GM23338 (cell line): Measurements from ENCODE around the gene KIAA1328. TPM values are rescaled to one million over a fixed set of nuclear protein-coding genes. Genes with fewer than 3 reads are reported as not detected.
A peak's percentile ranks its signal among the peaks of the same experiment; 100 is the strongest.

ENCODE experiments used
- ATAC-seq: fragments of 200-7000 bp; cut with Tn5 transposase; 3 replicates; pipeline ENCODE4 v1.9.1; 2020
- DNase-seq: peaks from one replicate; pipeline ENCODE4 v3.0.0-alpha.2; 2015; ENCODE audit warnings: low spot score
- H2AFZ ChIP-seq: fragments of 200-600 bp; sonication (generic); 2 replicates; pipeline ENCODE4 v1.8.0; 2016; ENCODE audit warnings: antibody characterized with exemption, mild to moderate bottlenecking, moderate library complexity
- H3F3A ChIP-seq: fragments of 200-600 bp; sonication (generic); replicated peaks from 2 replicates; pipeline ENCODE4 v1.8.0; 2017; ENCODE audit warnings: antibody characterized with exemption, mixed run types, low read depth
- H3K27ac ChIP-seq: fragments of 200-600 bp; sonication (generic); 2 replicates; pipeline ENCODE4 v1.6.1; 2016; ENCODE audit warnings: low read depth
- H3K27me3 ChIP-seq: fragments of 200-600 bp; sonication (generic); 2 replicates; pipeline ENCODE4 v1.8.0; 2016; ENCODE audit warnings: mild to moderate bottlenecking, mixed run types, moderate library complexity; ENCODE audit not compliant: insufficient read depth
- H3K36me3 ChIP-seq: fragments of 200-600 bp; sonication (generic); 2 replicates; pipeline ENCODE4 v1.8.0; 2016; ENCODE audit warnings: mild to moderate bottlenecking; ENCODE audit not compliant: insufficient read depth
- H3K4me1 ChIP-seq: fragments of 200-600 bp; sonication (generic); 2 replicates; pipeline ENCODE4 v1.8.0; 2016; ENCODE audit warnings: mild to moderate bottlenecking, moderate library complexity; ENCODE audit not compliant: insufficient read depth
- H3K4me2 ChIP-seq: fragments of 200-600 bp; sonication (generic); 2 replicates; pipeline ENCODE4 v1.7.1; 2017; ENCODE audit warnings: mixed run types
- H3K4me3 ChIP-seq: fragments of 200-600 bp; sonication (generic); 2 replicates; pipeline ENCODE4 v1.6.1; 2016; ENCODE audit warnings: mixed run types
- H3K79me2 ChIP-seq: fragments of 200-600 bp; sonication (generic); replicated peaks from 2 replicates; pipeline ENCODE4 v1.8.0; 2017; ENCODE audit warnings: mild to moderate bottlenecking; ENCODE audit not compliant: insufficient read depth
- H3K9me2 ChIP-seq: fragments of 200-600 bp; sonication (generic); 2 replicates; pipeline ENCODE4 v1.8.0; 2017; ENCODE audit not compliant: insufficient read depth
- H4K20me1 ChIP-seq: fragments of 200-600 bp; sonication (generic); replicated peaks from 2 replicates; pipeline ENCODE4 v1.8.0; 2017; ENCODE audit warnings: mild to moderate bottlenecking; ENCODE audit not compliant: insufficient read depth
- H3K27ac Mint-ChIP-seq: 2 replicates; pipeline ENCODE4 v1.8.0; 2020; ENCODE audit warnings: inconsistent platforms, mild to moderate bottlenecking, moderate library complexity, mixed read lengths
- H3K27me3 Mint-ChIP-seq: 3 replicates; pipeline ENCODE4 v1.8.0; 2022; ENCODE audit warnings: low read depth, mild to moderate bottlenecking, moderate library complexity, mixed read lengths, inconsistent platforms; ENCODE audit not compliant: insufficient read depth, poor library complexity
- H3K36me3 Mint-ChIP-seq: 3 replicates; pipeline ENCODE4 v1.8.0; 2021; ENCODE audit warnings: low read depth, mild to moderate bottlenecking, inconsistent platforms, moderate library complexity, mixed read lengths
- H3K4me1 Mint-ChIP-seq: 3 replicates; pipeline ENCODE4 v1.8.0; 2020; ENCODE audit warnings: mild to moderate bottlenecking, inconsistent platforms, mixed read lengths
- H3K4me3 Mint-ChIP-seq: 3 replicates; pipeline ENCODE4 v1.8.0; 2021; ENCODE audit warnings: moderate library complexity, mild to moderate bottlenecking, inconsistent platforms, mixed read lengths
- H3K9me3 Mint-ChIP-seq: 3 replicates; pipeline ENCODE4 v1.8.0; 2020; ENCODE audit warnings: moderate library complexity, mild to moderate bottlenecking, inconsistent platforms, mixed read lengths
- CREB1 ChIP-seq: fragments of 250-450 bp; sonication (Bioruptor Pico); IDR thresholded peaks from 2 replicates; pipeline ENCODE4 v1.5.0; 2020; ENCODE audit warnings: low read depth, mild to moderate bottlenecking, moderate library complexity
- ETS1 ChIP-seq: IDR thresholded peaks from 2 replicates; pipeline ENCODE4 v1.6.1; 2016; ENCODE audit warnings: antibody characterized with exemption
- EZH2phosphoT487 ChIP-seq: fragments of 200-600 bp; sonication (generic); IDR thresholded peaks from one replicate; pipeline ENCODE4 v1.8.1; 2018; ENCODE audit warnings: antibody characterized with exemption; ENCODE audit not compliant: unreplicated experiment
- ZNF331 ChIP-seq: fragments of 250-450 bp; sonication (Bioruptor Pico); IDR thresholded peaks from 2 replicates; pipeline ENCODE4 v1.5.0; 2020; ENCODE audit warnings: low read depth, mild to moderate bottlenecking, moderate library complexity
- ZNF462 ChIP-seq: fragments of 250-450 bp; sonication (Bioruptor Pico); IDR thresholded peaks from 2 replicates; pipeline ENCODE4 v1.5.0; 2020; ENCODE audit warnings: mild to moderate bottlenecking, moderate library complexity
- polyA plus RNA-seq: library from polyadenylated mRNA; unstranded; fragments of >200 nt; fragmentation: Nextera tagmentation; extraction: Ambion mirVana; gene quantifications from 2 replicates; pipeline ENCODE4 v1.2.1, GENCODE V29; 2016
- total RNA-seq: library from RNA; depleted of rRNA; stranded (reverse); fragments of >200 nt; shearing (Covaris generic); gene quantifications from 2 replicates; pipeline ENCODE4 v1.2.3, GENCODE V29; 2014
- TF ChIP-seq, protein P1 (sequence below): IDR thresholded peaks from one replicate; pipeline ENCODE4 v1.6.1; 2018; ENCODE audit warnings: antibody characterized with exemption; ENCODE audit not compliant: unreplicated experiment
- TF ChIP-seq, protein P2 (sequence below), 2 experiments: fragments of 200-600 bp in 1 of 2; sonication (generic) in 1 of 2; conservative IDR thresholded peaks; 2 replicates each; pipeline versions ENCODE4 v1.5.1 to v1.6.1; 2016 to 2017; ENCODE audit warnings: antibody characterized with exemption in 2 of 2, low read depth in 2 of 2, mild to moderate bottlenecking in 2 of 2, moderate library complexity in 1 of 2

Gene KIAA1328
- total and polyA plus RNA-seq, 2 experiments from 2014 or later, result 5.2 to 8.4 TPM

- Mint-ChIP-seq H3K27me3 (no peaks in the 10 kb centered on the region), H3K4me3 (no peak overlapping the region), H3K27ac (no peak overlapping the region), H3K4me1 (no peaks in the 10 kb centered on the region), H3K9me3 (no peaks in the 10 kb centered on the region; the same call in 2 of the 3 replicates), H3K36me3 (no peaks in the 10 kb centered on the region)
- Histone ChIP-seq H3K9me2 (no peaks in the 10 kb centered on the region), H3F3A (no peaks in the 10 kb centered on the region), H3K27ac (no peak overlapping the region), H3K4me2 (no peak overlapping the region), H3K4me1 (no peaks in the 10 kb centered on the region), H4K20me1 (no peaks in the 10 kb centered on the region), H3K4me3 (no peak overlapping the region), H3K79me2 (no peaks in the 10 kb centered on the region), H2AFZ (no peak overlapping the region), H3K27me3 (no peaks in the 10 kb centered on the region), H3K36me3 (no peaks in the 10 kb centered on the region)
- TF ChIP-seq ETS1 (no peak), CREB1 (CRISPR knock-in tag) (no peak), EZH2phosphoT487 (no peak), ZNF331 (CRISPR knock-in tag) (no peak)
- TF ChIP-seq, protein P1, sequence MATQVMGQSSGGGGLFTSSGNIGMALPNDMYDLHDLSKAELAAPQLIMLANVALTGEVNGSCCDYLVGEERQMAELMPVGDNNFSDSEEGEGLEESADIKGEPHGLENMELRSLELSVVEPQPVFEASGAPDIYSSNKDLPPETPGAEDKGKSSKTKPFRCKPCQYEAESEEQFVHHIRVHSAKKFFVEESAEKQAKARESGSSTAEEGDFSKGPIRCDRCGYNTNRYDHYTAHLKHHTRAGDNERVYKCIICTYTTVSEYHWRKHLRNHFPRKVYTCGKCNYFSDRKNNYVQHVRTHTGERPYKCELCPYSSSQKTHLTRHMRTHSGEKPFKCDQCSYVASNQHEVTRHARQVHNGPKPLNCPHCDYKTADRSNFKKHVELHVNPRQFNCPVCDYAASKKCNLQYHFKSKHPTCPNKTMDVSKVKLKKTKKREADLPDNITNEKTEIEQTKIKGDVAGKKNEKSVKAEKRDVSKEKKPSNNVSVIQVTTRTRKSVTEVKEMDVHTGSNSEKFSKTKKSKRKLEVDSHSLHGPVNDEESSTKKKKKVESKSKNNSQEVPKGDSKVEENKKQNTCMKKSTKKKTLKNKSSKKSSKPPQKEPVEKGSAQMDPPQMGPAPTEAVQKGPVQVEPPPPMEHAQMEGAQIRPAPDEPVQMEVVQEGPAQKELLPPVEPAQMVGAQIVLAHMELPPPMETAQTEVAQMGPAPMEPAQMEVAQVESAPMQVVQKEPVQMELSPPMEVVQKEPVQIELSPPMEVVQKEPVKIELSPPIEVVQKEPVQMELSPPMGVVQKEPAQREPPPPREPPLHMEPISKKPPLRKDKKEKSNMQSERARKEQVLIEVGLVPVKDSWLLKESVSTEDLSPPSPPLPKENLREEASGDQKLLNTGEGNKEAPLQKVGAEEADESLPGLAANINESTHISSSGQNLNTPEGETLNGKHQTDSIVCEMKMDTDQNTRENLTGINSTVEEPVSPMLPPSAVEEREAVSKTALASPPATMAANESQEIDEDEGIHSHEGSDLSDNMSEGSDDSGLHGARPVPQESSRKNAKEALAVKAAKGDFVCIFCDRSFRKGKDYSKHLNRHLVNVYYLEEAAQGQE, result no peak
- TF ChIP-seq, protein P2, sequence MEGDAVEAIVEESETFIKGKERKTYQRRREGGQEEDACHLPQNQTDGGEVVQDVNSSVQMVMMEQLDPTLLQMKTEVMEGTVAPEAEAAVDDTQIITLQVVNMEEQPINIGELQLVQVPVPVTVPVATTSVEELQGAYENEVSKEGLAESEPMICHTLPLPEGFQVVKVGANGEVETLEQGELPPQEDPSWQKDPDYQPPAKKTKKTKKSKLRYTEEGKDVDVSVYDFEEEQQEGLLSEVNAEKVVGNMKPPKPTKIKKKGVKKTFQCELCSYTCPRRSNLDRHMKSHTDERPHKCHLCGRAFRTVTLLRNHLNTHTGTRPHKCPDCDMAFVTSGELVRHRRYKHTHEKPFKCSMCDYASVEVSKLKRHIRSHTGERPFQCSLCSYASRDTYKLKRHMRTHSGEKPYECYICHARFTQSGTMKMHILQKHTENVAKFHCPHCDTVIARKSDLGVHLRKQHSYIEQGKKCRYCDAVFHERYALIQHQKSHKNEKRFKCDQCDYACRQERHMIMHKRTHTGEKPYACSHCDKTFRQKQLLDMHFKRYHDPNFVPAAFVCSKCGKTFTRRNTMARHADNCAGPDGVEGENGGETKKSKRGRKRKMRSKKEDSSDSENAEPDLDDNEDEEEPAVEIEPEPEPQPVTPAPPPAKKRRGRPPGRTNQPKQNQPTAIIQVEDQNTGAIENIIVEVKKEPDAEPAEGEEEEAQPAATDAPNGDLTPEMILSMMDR (conservative IDR thresholded peaks at IDR 0.05; ENCODE audit: low read depth in 2 of 2), result peak; percentile 62 to 75
- DNase-seq (peak; percentile 79), ATAC-seq (no peak)
Measured at GRCh38 chr18:36899289-36899688, 70.4 kb downstream of the KIAA1328 start.

DNA sequence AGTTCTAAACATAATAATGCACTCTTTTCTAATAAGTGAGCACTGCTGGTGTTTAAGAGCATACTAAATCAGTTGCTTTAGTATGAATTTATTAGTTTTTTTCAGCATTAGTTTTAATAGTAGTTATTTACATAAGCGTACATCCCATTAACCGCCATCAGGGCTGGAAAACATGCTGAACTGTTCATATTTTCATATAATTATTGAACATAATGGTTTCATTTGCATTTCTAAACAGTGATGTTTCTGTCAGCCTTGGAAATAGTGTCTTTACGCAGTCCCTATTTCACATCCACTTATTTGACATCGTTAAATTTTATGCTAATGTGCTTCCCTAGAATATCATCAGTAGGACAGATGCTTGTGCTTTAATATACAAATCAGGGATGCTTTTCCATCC is 71.5 kb downstream of the KIAA1328 start:
- no peak overlapping the region for H2AFZ ChIP-seq
- no peaks in the 10 kb centered on the region for H3K79me2 ChIP-seq
- no peaks in the 10 kb centered on the region for H3K27me3 ChIP-seq
- H4K20me1 ChIP-seq, result no peaks in the 10 kb centered on the region
- H3K4me3 ChIP-seq, result no peak overlapping the region
- Mint-ChIP-seq H3K9me3 (no peaks in the 10 kb centered on the region; the same call in 2 of the 3 replicates), H3K27me3 (no peaks in the 10 kb centered on the region), H3K36me3 (no peaks in the 10 kb centered on the region), H3K4me1 (no peaks in the 10 kb centered on the region), H3K4me3 (no peak overlapping the region), H3K27ac (no peak overlapping the region)
- H3K36me3 ChIP-seq, result no peaks in the 10 kb centered on the region
- no peak overlapping the region for H3K4me2 ChIP-seq
- no peaks in the 10 kb centered on the region for H3F3A ChIP-seq
- ATAC-seq (no peak), DNase-seq (no peak)
- no peaks in the 10 kb centered on the region for H3K4me1 ChIP-seq
- H3K9me2 ChIP-seq, result no peaks in the 10 kb centered on the region
- no peak overlapping the region for H3K27ac ChIP-seq
- TF ChIP-seq ZNF331 (CRISPR knock-in tag) (no peak), ZNF462 (CRISPR knock-in tag) (no peak), CREB1 (CRISPR knock-in tag) (no peak)
